ENCODE measurements around the gene JAKMIP3. TPM values are rescaled to one million over a fixed set of nuclear protein-coding genes. Genes with fewer than 3 reads are reported as not detected.

Gene JAKMIP3
- polyA plus RNA-seq, 2 donors: 0.09 to 0.12 TPM

DNA sequence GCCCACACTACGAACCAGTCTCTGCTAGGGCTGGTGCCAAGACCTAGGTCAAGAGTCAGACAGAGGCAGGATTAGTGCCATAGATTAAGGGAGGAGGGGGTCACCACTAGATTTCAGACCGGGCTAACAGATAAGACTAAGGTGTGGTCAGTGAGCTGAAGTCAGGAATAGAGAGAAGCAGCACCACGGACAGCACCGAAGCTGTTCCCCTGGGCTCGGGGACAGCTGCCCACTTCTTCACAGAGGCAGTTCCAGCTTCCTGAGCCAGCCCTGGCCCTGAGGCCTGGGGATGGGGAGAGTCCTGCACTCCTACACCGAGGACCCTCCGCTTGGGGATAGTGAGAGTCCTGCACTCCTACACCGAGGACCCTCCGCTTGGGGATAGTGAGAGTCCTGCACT lies 11.2 kb upstream of the JAKMIP3 start:
- H3K27ac ChIP-seq (ENCODE audit: low read depth in 2 of 2, low read length in 1 of 2): no peak overlapping the region
- WGBS, 2 donors: 53 to 60% methylated on average over 9 of the region's 9 CpGs
- H3K4me1 ChIP-seq (ENCODE audit: control insufficient read depth in 2 of 2, insufficient read depth in 2 of 2, low read length in 1 of 2): no peaks in the 10 kb centered on the region
- H3K9me3 ChIP-seq (ENCODE audit: control insufficient read depth in 2 of 2, insufficient read depth in 1 of 2, low read depth in 1 of 2, low read length in 1 of 2): peaks cover 0 to 17% of the 10 kb centered on the region in 2 donors
- peaks cover 0 to 2% of the 10 kb centered on the region in 2 donors for H3K27me3 ChIP-seq (ENCODE audit: control insufficient read depth in 1 of 2, insufficient read depth in 2 of 2, low read length in 2 of 2)
- no peaks in the 10 kb centered on the region for H3K36me3 ChIP-seq (ENCODE audit: control insufficient read depth in 2 of 2, insufficient read depth in 2 of 2, low read length in 1 of 2)
- H3K4me3 ChIP-seq (ENCODE audit: low read depth in 1 of 2, low read length in 2 of 2): no peak overlapping the region

DNA sequence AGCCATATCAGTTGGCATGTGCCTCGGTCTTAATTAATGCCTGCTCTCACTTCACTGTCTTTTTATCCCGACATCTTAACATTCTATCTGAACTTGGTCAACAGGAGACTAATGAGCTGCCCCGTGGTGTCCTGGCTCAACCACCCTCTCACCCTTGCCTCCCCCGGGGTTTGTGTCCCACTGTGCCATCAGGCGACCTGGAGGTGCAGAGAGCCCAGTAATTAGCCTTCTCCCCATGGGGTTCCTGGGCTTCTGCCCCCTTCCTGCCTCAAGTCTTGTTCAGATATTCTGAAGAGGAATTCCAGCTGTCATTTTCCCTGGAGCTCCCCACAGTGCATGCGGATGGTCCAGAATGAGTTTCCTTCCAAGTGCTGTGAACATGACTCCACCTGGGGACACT lies 10.1 kb upstream of the JAKMIP3 start:
- no peak overlapping the region for H3K27ac ChIP-seq (ENCODE audit: low read depth in 2 of 2, low read length in 1 of 2)
- H3K4me3 ChIP-seq (ENCODE audit: low read depth in 1 of 2, low read length in 2 of 2): no peak overlapping the region
- no peaks in the 10 kb centered on the region for H3K36me3 ChIP-seq (ENCODE audit: control insufficient read depth in 2 of 2, insufficient read depth in 2 of 2, low read length in 1 of 2)
- H3K4me1 ChIP-seq (ENCODE audit: control insufficient read depth in 2 of 2, insufficient read depth in 2 of 2, low read length in 1 of 2): no peaks in the 10 kb centered on the region
- whole genome bisulfite sequencing, 2 donors: 78% methylated on average over 6 of the region's 6 CpGs
- no peaks in the 10 kb centered on the region for H3K27me3 ChIP-seq (ENCODE audit: control insufficient read depth in 1 of 2, insufficient read depth in 2 of 2, low read length in 2 of 2)
- peaks cover 0 to 17% of the 10 kb centered on the region in 2 donors for H3K9me3 ChIP-seq (ENCODE audit: control insufficient read depth in 2 of 2, insufficient read depth in 1 of 2, low read depth in 1 of 2, low read length in 1 of 2)

DNA sequence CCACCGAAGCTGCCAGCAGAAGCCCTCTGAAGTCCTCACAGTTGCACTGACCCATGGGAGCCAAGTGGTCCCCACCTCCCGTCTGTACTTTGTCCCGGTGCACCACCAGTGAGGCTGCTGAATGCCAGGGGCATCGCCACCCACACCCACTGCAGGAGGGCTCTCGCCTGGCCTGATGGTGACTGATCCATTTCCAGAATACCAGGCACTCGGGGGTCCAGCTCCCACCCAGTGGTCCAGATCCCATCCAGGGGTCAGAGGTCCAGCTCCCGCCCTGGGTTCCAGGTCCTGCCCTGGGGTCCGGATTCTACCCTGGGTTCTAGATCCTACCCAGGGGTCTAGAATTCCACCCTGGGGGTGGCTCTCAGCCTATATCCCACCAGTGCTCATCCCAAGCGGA lies 9.1 kb upstream of the JAKMIP3 start:
- H3K27ac ChIP-seq (ENCODE audit: low read depth in 2 of 2, low read length in 1 of 2): no peak overlapping the region
- H3K27me3 ChIP-seq (ENCODE audit: control insufficient read depth in 1 of 2, insufficient read depth in 2 of 2, low read length in 2 of 2): no peaks in the 10 kb centered on the region
- H3K9me3 ChIP-seq (ENCODE audit: control insufficient read depth in 2 of 2, insufficient read depth in 1 of 2, low read depth in 1 of 2, low read length in 1 of 2): peaks cover 0 to 17% of the 10 kb centered on the region in 2 donors
- no peaks in the 10 kb centered on the region for H3K4me1 ChIP-seq (ENCODE audit: control insufficient read depth in 2 of 2, insufficient read depth in 2 of 2, low read length in 1 of 2)
- WGBS, 2 donors: 84 to 91% methylated on average over 9 of the region's 9 CpGs
- H3K4me3 ChIP-seq (ENCODE audit: low read depth in 1 of 2, low read length in 2 of 2): no peak overlapping the region
- no peaks in the 10 kb centered on the region for H3K36me3 ChIP-seq (ENCODE audit: control insufficient read depth in 2 of 2, insufficient read depth in 2 of 2, low read length in 1 of 2)

DNA sequence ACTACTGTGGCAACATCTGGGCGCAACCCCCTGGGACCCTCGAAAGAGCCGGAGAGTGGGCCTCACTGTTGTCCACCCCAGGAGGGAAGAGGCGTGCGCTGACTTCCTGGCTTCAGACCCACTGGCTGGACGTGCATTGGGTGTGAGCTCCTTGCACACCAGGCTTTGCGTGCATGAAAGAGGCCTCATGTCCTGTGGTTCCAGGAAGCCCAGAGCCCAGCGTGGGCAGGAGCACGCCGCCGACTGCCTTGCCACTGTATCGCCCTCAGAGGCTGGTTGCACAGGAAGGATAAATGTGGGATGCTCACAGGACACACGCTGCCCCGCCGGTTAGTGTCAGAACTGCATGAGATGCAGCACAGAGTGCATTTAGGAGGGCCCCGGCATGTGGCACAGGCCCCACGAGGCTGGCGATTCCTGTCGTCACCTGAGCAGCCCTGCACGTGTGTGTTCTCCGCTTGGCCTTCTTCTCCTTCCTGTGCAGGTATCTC lies 8.5 kb upstream of the JAKMIP3 start:
- peaks cover 0 to 12% of the 10 kb centered on the region in 2 donors for H3K9me3 ChIP-seq (ENCODE audit: control insufficient read depth in 2 of 2, insufficient read depth in 1 of 2, low read depth in 1 of 2, low read length in 1 of 2)
- no peaks in the 10 kb centered on the region for H3K36me3 ChIP-seq (ENCODE audit: control insufficient read depth in 2 of 2, insufficient read depth in 2 of 2, low read length in 1 of 2)
- H3K27me3 ChIP-seq (ENCODE audit: control insufficient read depth in 1 of 2, insufficient read depth in 2 of 2, low read length in 2 of 2): no peaks in the 10 kb centered on the region
- H3K4me3 ChIP-seq (ENCODE audit: low read depth in 1 of 2, low read length in 2 of 2): no peak overlapping the region
- no peak overlapping the region for H3K27ac ChIP-seq (ENCODE audit: low read depth in 2 of 2, low read length in 1 of 2)
- WGBS, 2 donors: 85 to 89% methylated on average over 21 of the region's 21 CpGs
- H3K4me1 ChIP-seq (ENCODE audit: control insufficient read depth in 2 of 2, insufficient read depth in 2 of 2, low read length in 1 of 2): no peaks in the 10 kb centered on the region

DNA sequence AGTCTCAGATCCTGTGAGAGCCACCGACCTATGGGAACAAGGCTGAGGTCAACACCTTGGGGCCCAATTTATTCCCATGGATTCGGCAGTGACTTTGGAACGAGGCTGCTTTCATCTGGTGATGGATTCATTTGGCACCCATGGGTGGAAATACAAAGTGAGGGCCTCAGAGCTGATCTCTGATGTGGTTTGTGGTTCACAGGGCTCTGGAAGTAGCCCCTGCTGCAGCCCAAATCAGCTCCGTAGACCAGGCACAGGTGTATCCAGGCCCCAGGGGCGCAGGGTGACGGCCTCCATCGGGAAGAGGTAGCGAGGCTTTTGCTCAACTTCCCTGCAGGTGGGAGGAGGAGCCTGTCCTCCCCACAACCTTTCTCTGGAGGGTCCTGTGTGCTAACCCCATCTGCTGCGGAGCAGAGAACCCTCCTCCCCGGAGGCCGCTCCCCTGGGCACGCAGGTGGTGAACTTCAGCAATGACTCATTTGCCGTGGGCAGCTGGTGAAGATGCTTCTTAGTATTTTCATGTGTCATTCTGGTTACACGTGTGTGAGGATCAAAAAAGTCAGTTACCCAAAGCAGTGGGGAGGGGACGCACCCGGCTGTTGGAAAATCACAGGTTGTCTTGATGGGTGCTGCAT lies 7.5 kb upstream of the JAKMIP3 start:
- Histone ChIP-seq H3K36me3 (ENCODE audit: control insufficient read depth in 2 of 2, insufficient read depth in 2 of 2, low read length in 1 of 2) (no peaks in the 10 kb centered on the region), H3K27ac (ENCODE audit: low read depth in 2 of 2, low read length in 1 of 2) (no peak overlapping the region), H3K4me1 (ENCODE audit: control insufficient read depth in 2 of 2, insufficient read depth in 2 of 2, low read length in 1 of 2) (no peaks in the 10 kb centered on the region), H3K9me3 (ENCODE audit: control insufficient read depth in 2 of 2, insufficient read depth in 1 of 2, low read depth in 1 of 2, low read length in 1 of 2) (peaks cover 0 to 8% of the 10 kb centered on the region in 2 donors), H3K4me3 (ENCODE audit: low read depth in 1 of 2, low read length in 2 of 2) (no peak overlapping the region), H3K27me3 (ENCODE audit: control insufficient read depth in 1 of 2, insufficient read depth in 2 of 2, low read length in 2 of 2) (no peaks in the 10 kb centered on the region)
- WGBS, 2 donors: 69 to 75% methylated on average over 16 of the region's 16 CpGs

DNA sequence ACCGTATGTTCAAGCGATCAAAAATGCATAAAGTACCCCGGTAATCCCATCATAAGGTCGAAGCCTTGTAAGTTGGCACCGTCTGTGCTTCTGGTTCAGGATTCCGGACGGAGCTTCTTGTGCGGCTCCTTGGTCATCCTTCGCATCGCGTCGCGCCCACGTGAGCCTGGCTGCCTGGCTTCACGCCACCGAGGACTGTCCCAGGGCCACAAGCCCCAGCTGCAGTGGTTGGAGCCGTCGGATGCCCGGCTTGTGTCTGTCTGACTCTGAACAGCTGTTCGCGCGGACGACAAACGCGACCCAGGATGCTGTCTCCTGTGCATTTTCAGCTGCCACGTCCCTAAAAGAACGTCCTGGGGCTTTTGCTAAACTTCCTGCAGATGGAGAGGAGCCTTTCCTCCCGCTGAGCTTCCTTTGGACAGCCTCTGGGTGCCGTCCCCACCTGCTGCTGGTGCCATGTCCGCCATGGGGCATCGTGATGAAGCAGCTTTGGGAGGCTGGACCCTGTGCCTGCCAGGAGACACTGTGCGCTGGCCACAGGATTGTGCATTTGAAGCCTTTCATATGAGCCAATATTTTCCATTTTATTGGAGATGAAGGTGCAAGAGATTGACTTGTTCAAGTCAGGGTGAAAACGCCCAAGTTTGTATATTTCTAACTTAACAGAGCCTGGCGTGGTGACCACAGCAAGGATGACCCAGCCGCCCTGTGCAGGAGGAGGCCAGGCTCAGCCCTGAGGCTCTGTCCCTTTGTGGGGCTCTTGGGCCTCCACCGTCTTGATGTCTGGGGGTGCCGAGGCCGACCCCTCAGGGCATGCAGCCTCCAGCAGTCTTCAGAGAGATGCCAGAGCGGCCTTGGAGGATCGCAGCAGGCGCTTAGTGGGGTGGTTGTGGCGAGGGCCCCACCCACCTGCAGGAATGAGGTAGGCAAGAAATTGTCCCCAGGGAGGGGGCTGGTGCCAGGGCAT lies 6.7 kb upstream of the JAKMIP3 start:
- peaks cover 0 to 5% of the 10 kb centered on the region in 2 donors for H3K9me3 ChIP-seq (ENCODE audit: control insufficient read depth in 2 of 2, insufficient read depth in 1 of 2, low read depth in 1 of 2, low read length in 1 of 2)
- H3K27me3 ChIP-seq (ENCODE audit: control insufficient read depth in 1 of 2, insufficient read depth in 2 of 2, low read length in 2 of 2): no peaks in the 10 kb centered on the region
- no peak overlapping the region for H3K27ac ChIP-seq (ENCODE audit: low read depth in 2 of 2, low read length in 1 of 2)
- no peaks in the 10 kb centered on the region for H3K4me1 ChIP-seq (ENCODE audit: control insufficient read depth in 2 of 2, insufficient read depth in 2 of 2, low read length in 1 of 2)
- WGBS, 2 donors: 83 to 84% methylated on average over 42 of the region's 42 CpGs
- H3K36me3 ChIP-seq (ENCODE audit: control insufficient read depth in 2 of 2, insufficient read depth in 2 of 2, low read length in 1 of 2): no peaks in the 10 kb centered on the region
- no peak overlapping the region for H3K4me3 ChIP-seq (ENCODE audit: low read depth in 1 of 2, low read length in 2 of 2)

DNA sequence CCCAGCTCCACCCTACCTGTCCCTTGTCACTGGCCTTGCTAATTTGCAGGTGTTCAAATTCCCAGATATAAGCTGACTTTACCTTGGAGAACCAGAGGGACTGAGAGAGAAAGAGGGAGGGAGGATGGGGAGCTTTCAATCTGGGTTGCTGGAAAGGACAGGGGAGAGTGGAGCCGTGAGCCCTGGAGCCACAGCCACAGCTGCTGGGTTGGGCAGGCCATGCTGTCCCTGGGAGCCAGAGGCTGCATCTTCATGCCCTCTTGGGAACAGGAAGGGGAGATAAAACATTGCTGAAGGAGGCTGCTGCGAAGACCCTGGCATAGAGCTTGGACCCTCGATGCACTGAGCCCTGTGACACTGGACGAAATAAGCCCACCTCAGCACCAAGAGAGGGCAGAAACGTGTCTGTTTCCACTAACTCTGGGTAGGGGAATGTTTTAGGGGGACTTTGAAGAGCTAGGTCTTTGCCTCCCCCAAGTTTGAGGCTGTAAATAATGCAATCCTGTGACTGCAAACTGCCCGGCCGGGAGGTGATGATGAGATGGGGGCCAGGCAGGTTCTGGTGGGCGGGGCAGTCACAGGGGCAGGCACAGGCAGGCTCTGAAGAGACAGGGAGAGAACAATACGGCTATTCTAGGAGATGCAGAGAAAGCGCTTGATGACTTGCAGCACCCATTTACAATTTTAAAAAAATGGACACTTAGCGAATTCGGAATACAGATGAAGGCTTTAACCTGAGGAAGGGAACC lies 5.8 kb upstream of the JAKMIP3 start:
- H3K36me3 ChIP-seq (ENCODE audit: control insufficient read depth in 2 of 2, insufficient read depth in 2 of 2, low read length in 1 of 2): no peaks in the 10 kb centered on the region
- 42% methylated on average over 12 of the region's 12 CpGs for WGBS, 2 donors

DNA sequence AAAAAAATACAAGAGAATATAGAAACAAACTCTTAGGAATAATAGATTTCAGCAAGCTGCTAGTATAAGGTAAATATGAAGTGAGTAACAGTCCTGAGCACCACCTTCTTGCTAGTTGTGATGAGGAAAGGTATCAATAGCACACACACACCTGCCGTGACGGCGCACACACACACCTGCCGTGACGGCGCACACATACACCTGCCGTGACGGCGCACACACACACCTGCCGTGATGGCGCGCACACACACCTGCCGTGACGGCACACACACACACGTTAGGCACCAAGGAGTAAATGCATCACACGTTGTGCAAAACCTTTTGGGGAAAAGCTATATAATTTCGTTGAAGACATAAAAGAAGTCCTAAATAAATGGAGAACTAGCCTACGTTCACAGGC lies 4.7 kb upstream of the JAKMIP3 start:
- no peaks in the 10 kb centered on the region for H3K9me3 ChIP-seq (ENCODE audit: control insufficient read depth in 2 of 2, insufficient read depth in 1 of 2, low read depth in 1 of 2, low read length in 1 of 2)
- H3K27ac ChIP-seq (ENCODE audit: low read depth in 2 of 2, low read length in 1 of 2): no peak overlapping the region
- no peak overlapping the region for H3K4me3 ChIP-seq (ENCODE audit: low read depth in 1 of 2, low read length in 2 of 2)
- WGBS, 2 donors: 95% methylated on average over 18 of the region's 18 CpGs
- no peaks in the 10 kb centered on the region for H3K36me3 ChIP-seq (ENCODE audit: control insufficient read depth in 2 of 2, insufficient read depth in 2 of 2, low read length in 1 of 2)
- peaks cover 4 to 6% of the 10 kb centered on the region in 2 donors for H3K4me1 ChIP-seq (ENCODE audit: control insufficient read depth in 2 of 2, insufficient read depth in 2 of 2, low read length in 1 of 2)
- H3K27me3 ChIP-seq (ENCODE audit: control insufficient read depth in 1 of 2, insufficient read depth in 2 of 2, low read length in 2 of 2): no peaks in the 10 kb centered on the region

More for the DNA sequence above, 5.8 kb upstream of the JAKMIP3 start:
- Histone ChIP-seq H3K27ac (ENCODE audit: low read depth in 2 of 2, low read length in 1 of 2) (no peak overlapping the region), H3K9me3 (ENCODE audit: control insufficient read depth in 2 of 2, insufficient read depth in 1 of 2, low read depth in 1 of 2, low read length in 1 of 2) (no peaks in the 10 kb centered on the region), H3K27me3 (ENCODE audit: control insufficient read depth in 1 of 2, insufficient read depth in 2 of 2, low read length in 2 of 2) (no peaks in the 10 kb centered on the region), H3K4me1 (ENCODE audit: control insufficient read depth in 2 of 2, insufficient read depth in 2 of 2, low read length in 1 of 2) (no peaks in the 10 kb centered on the region), H3K4me3 (ENCODE audit: low read depth in 1 of 2, low read length in 2 of 2) (no peak overlapping the region)

DNA sequence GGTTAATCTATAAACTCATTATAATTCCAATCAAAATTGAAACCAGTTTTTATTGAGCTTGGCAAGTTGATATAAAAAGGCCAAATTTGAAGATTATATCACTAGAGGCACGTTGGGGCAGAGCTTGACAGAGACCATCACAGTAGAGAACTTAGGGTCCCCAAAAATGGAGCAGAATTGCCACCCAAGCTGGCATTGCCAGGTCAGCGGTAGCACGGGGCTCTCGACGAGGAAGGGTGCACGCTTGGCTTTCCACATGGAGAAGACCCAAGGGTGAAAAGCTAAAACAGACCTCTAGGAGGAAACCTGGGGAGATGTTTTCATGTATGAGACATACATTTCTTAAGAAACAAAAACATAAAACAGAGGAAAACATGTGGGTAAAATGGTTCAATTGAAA lies 4.3 kb upstream of the JAKMIP3 start:
- Histone ChIP-seq H3K4me3 (ENCODE audit: low read depth in 1 of 2, low read length in 2 of 2) (no peak overlapping the region), H3K27me3 (ENCODE audit: control insufficient read depth in 1 of 2, insufficient read depth in 2 of 2, low read length in 2 of 2) (no peaks in the 10 kb centered on the region), H3K27ac (ENCODE audit: low read depth in 2 of 2, low read length in 1 of 2) (no peak overlapping the region), H3K36me3 (ENCODE audit: control insufficient read depth in 2 of 2, insufficient read depth in 2 of 2, low read length in 1 of 2) (no peaks in the 10 kb centered on the region), H3K9me3 (ENCODE audit: control insufficient read depth in 2 of 2, insufficient read depth in 1 of 2, low read depth in 1 of 2, low read length in 1 of 2) (no peaks in the 10 kb centered on the region), H3K4me1 (ENCODE audit: control insufficient read depth in 2 of 2, insufficient read depth in 2 of 2, low read length in 1 of 2) (peaks cover 4 to 9% of the 10 kb centered on the region in 2 donors)
- WGBS, 2 donors: 87 to 88% methylated on average over 6 of the region's 6 CpGs

Data from esophagus (tissue), 2 donors.